ENCODE results near the gene GLP2R. TPM values are rescaled to one million over a fixed set of nuclear protein-coding genes. Genes with fewer than 3 reads are reported as not detected.

GLP2R gene
- total and polyA plus RNA-seq, 2 experiments from 2014 or later = not detected

GRCh38 chr17:9922012-9922848 lies 96.5 kb downstream of the GLP2R start:
- H2AFZ ChIP-seq = no peak overlapping the region
- H3K36me3 Mint-ChIP-seq (ENCODE audit: low read depth) = no peaks in the 10 kb centered on the region
- no peaks in the 10 kb centered on the region for H3K27me3 ChIP-seq (ENCODE audit: insufficient read depth)
- H3K9me3 Mint-ChIP-seq = no peaks in the 10 kb centered on the region
- no peaks in the 10 kb centered on the region for H3K9me2 ChIP-seq (ENCODE audit: insufficient read depth)
- no peak overlapping the region for H3K27ac Mint-ChIP-seq
- no peak overlapping the region for H3K4me3 ChIP-seq
- H4K20me1 ChIP-seq (replicated peaks; ENCODE audit: insufficient read depth) = no peaks in the 10 kb centered on the region
- no peak overlapping the region for H3K27ac ChIP-seq (ENCODE audit: low read depth)
- H3K4me1 ChIP-seq (ENCODE audit: insufficient read depth) = no peaks in the 10 kb centered on the region
- H3K79me2 ChIP-seq (replicated peaks; ENCODE audit: insufficient read depth) = no peaks in the 10 kb centered on the region
- peaks cover 2% of the 10 kb centered on the region; the same call in 2 of the 3 replicates for H3K4me1 Mint-ChIP-seq
- DNase-seq (ENCODE audit: low spot score) = no peak
- no peak overlapping the region for H3K4me2 ChIP-seq
- TF ChIP-seq CTCF (conservative IDR thresholded peaks at IDR 0.05; ENCODE audit: low read depth in 2 of 2) = no peak
- no peak for TF ChIP-seq JUNB (IDR thresholded peaks at IDR 0.05; ENCODE audit: unreplicated experiment)
- no peak for TF ChIP-seq POLR2AphosphoS5 (IDR thresholded peaks at IDR 0.05; ENCODE audit: low read depth)
- no peak for TF ChIP-seq ZNF114 (CRISPR knock-in tag; IDR thresholded peaks at IDR 0.05)
- TF ChIP-seq STAT1 (IDR thresholded peaks at IDR 0.05; ENCODE audit: unreplicated experiment) = no peak
- TF ChIP-seq ZNF331 (CRISPR knock-in tag; IDR thresholded peaks at IDR 0.05; ENCODE audit: low read depth) = no peak
- no peaks in the 10 kb centered on the region for H3F3A ChIP-seq (replicated peaks; ENCODE audit: low read depth)
- peaks cover 2% of the 10 kb centered on the region for H3K27me3 Mint-ChIP-seq (ENCODE audit: insufficient read depth, low read depth, poor library complexity)
- H3K4me3 Mint-ChIP-seq = no peak overlapping the region
- no peak for ATAC-seq
- H3K36me3 ChIP-seq (ENCODE audit: insufficient read depth) = no peaks in the 10 kb centered on the region

GRCh38 chr17:9924735-9925191 lies 99.0 kb downstream of the GLP2R start:
- H3K79me2 ChIP-seq (replicated peaks; ENCODE audit: insufficient read depth) = no peaks in the 10 kb centered on the region
- H3F3A ChIP-seq (replicated peaks; ENCODE audit: low read depth) = no peaks in the 10 kb centered on the region
- H3K4me2 ChIP-seq = no peak overlapping the region
- ATAC-seq = peak; percentile 83
- Mint-ChIP-seq H3K4me3 (no peak overlapping the region), H3K36me3 (ENCODE audit: low read depth) (no peaks in the 10 kb centered on the region), H3K27ac (no peak overlapping the region; the same call in 1 of the 2 replicates), H3K9me3 (no peaks in the 10 kb centered on the region), H3K4me1 (peaks cover 8% of the 10 kb centered on the region), H3K27me3 (ENCODE audit: insufficient read depth, low read depth, poor library complexity) (peaks cover 4% of the 10 kb centered on the region)
- H3K4me3 ChIP-seq = no peak overlapping the region
- no peaks in the 10 kb centered on the region for H3K36me3 ChIP-seq (ENCODE audit: insufficient read depth)
- no peaks in the 10 kb centered on the region for H3K9me2 ChIP-seq (ENCODE audit: insufficient read depth)
- no peak overlapping the region for H2AFZ ChIP-seq
- H4K20me1 ChIP-seq (replicated peaks; ENCODE audit: insufficient read depth) = no peaks in the 10 kb centered on the region
- no peaks in the 10 kb centered on the region for H3K27me3 ChIP-seq (ENCODE audit: insufficient read depth)
- no peaks in the 10 kb centered on the region for H3K4me1 ChIP-seq (ENCODE audit: insufficient read depth)
- H3K27ac ChIP-seq (ENCODE audit: low read depth) = no peak overlapping the region
- peak; percentile 90 for DNase-seq (ENCODE audit: low spot score)
- peak; percentile 81 to 85 for TF ChIP-seq CTCF (conservative IDR thresholded peaks at IDR 0.05; ENCODE audit: low read depth in 2 of 2)
- TF ChIP-seq ZNF114 (CRISPR knock-in tag; IDR thresholded peaks at IDR 0.05) = no peak
